ENCODE measurements around the gene AKAP1. TPM values are rescaled to one million over a fixed set of nuclear protein-coding genes. Genes with fewer than 3 reads are reported as not detected.

AKAP1 gene
- polyA plus RNA-seq, 2 of the 4 experiments (the other 2 are of a cell fraction) = 45.8 to 48.0 TPM

- no peaks in the 10 kb centered on the region for H3K9me3 ChIP-seq
- FAIRE-seq = no peak
- CTCF ChIA-PET = no interaction called here
- ATAC-seq = no peak
- no peak overlapping the region for H3K4me3 ChIP-seq
- TF ChIP-seq POLR2AphosphoS2 (conservative IDR thresholded peaks at IDR 0.05; ENCODE audit: low read length) = no peak
- TF ChIP-seq NFE2L2 (conservative IDR thresholded peaks at IDR 0.05; ENCODE audit: low read length) = no peak
- no peak for TF ChIP-seq CHD2 (IDR thresholded peaks at IDR 0.05; ENCODE audit: low read length, partially characterized antibody)
- TF ChIP-seq NR3C1 (IDR thresholded peaks at IDR 0.05) = no peak
- no peak for TF ChIP-seq JUN (IDR thresholded peaks at IDR 0.05)
- no peak for TF ChIP-seq KDM5A (IDR thresholded peaks at IDR 0.05)
- DNase-seq (ENCODE audit: low read depth in 1 of 2, low spot score in 1 of 2) = no peak
- 14% methylated on average over 2 of the region's 2 CpGs for WGBS (ENCODE audit: missing lambda C conversion rate)
- H3K27ac ChIP-seq = no peak overlapping the region
- H3K4me2 ChIP-seq = no peak overlapping the region
- POLR2A ChIA-PET = no interaction called here
- peaks cover 4% of the 10 kb centered on the region; the same call in 1 of the 3 replicates for H3K4me1 ChIP-seq
Observed at GRCh38 chr17:57168695-57169094, 83.6 kb downstream of the AKAP1 start.

- no peak for ATAC-seq
- no peak for DNase-seq (ENCODE audit: low read depth in 1 of 2, low spot score in 1 of 2)
- no peak for TF ChIP-seq HOXA7 (CRISPR knock-in tag; IDR thresholded peaks at IDR 0.05)
- no peak for TF ChIP-seq RAD21 (conservative IDR thresholded peaks at IDR 0.05 in 1 of 2, IDR thresholded peaks at IDR 0.05 in 1 of 2)
- no peak for TF ChIP-seq NR3C1 (IDR thresholded peaks at IDR 0.05)
- TF ChIP-seq CTCF (IDR thresholded peaks at IDR 0.05) = no peak
- no peak for TF ChIP-seq FOSB (CRISPR knock-in tag; IDR thresholded peaks at IDR 0.05)
- no peak for TF ChIP-seq POLR2A (IDR thresholded peaks at IDR 0.05; ENCODE audit: low read length)
- TF ChIP-seq EHMT2 (IDR thresholded peaks at IDR 0.05; ENCODE audit: low read depth) = no peak
- no peak for TF ChIP-seq CBX2 (IDR thresholded peaks at IDR 0.05; ENCODE audit: borderline replicate concordance, low read depth)
- no peak for TF ChIP-seq HMGXB4 (CRISPR knock-in tag; IDR thresholded peaks at IDR 0.05; ENCODE audit: borderline replicate concordance)
- TF ChIP-seq KDM5A (IDR thresholded peaks at IDR 0.05) = no peak
- TF ChIP-seq MAZ (IDR thresholded peaks at IDR 0.05; ENCODE audit: borderline replicate concordance, low read depth, low read length) = no peak
- no peak for TF ChIP-seq HDAC2 (IDR thresholded peaks at IDR 0.05)
- TF ChIP-seq HEYL (CRISPR knock-in tag; IDR thresholded peaks at IDR 0.05) = no peak
- H3K9me3 ChIP-seq = no peaks in the 10 kb centered on the region
- peaks cover 4% of the 10 kb centered on the region; the same call in 1 of the 3 replicates for H3K4me1 ChIP-seq
- ChIA-PET POLR2A (no interaction called here), CTCF (interaction anchor here (0.6 to 1.3 kb wide), 3 partner anchors 9 to 72 kb away, joined by 3 to 6 read pairs (median 4); no protein-coding TSS in a partner anchor)
- FAIRE-seq = no peak
- H3K4me3 ChIP-seq = no peak overlapping the region
- no peak overlapping the region for H3K4me2 ChIP-seq
- H3K27ac ChIP-seq = no peak overlapping the region
- 35% methylated on average over 4 of the region's 4 CpGs for WGBS (ENCODE audit: missing lambda C conversion rate)
Observed at GRCh38 chr17:57170866-57171265, 85.8 kb downstream of the AKAP1 start.

Other genes with a start within 250 kb of the AKAP1 start
- gene TRIM25, start 171.2 kb upstream of the AKAP1 start, polyA plus RNA-seq (2011; rRNA removed) = 56.6 and 65.4 TPM in 2 replicates
- 38.3 to 40.7 TPM (median 39.8 TPM) in 3 replicates for gene TRIM25, start 171.2 kb upstream of the AKAP1 start, polyA plus RNA-seq (2017; fragmentation: RNase III; extraction: RNeasy Plus Mini Kit Qiagen cat#74134 plus additional on column Dnase treatment)
- gene COIL, start 124.2 kb upstream of the AKAP1 start, polyA plus RNA-seq (2011; rRNA removed) = 13.5 and 16.9 TPM in 2 replicates
- 19.9 to 20.7 TPM (median 20.3 TPM) in 3 replicates for gene COIL, start 124.2 kb upstream of the AKAP1 start, polyA plus RNA-seq (2017; fragmentation: RNase III; extraction: RNeasy Plus Mini Kit Qiagen cat#74134 plus additional on column Dnase treatment)
- 42.9 and 45.0 TPM in 2 replicates for gene SCPEP1, start 107.1 kb upstream of the AKAP1 start, polyA plus RNA-seq (2011; rRNA removed)
- 37.5 to 47.6 TPM (median 44.5 TPM) in 3 replicates for gene SCPEP1, start 107.1 kb upstream of the AKAP1 start, polyA plus RNA-seq (2017; fragmentation: RNase III; extraction: RNeasy Plus Mini Kit Qiagen cat#74134 plus additional on column Dnase treatment)
- gene MSI2, start 171.3 kb downstream of the AKAP1 start, polyA plus RNA-seq (2011; rRNA removed) = 44.4 and 47.5 TPM in 2 replicates
- 40.9 to 45.4 TPM (median 43.6 TPM) in 3 replicates for gene MSI2, start 171.3 kb downstream of the AKAP1 start, polyA plus RNA-seq (2017; fragmentation: RNase III; extraction: RNeasy Plus Mini Kit Qiagen cat#74134 plus additional on column Dnase treatment)